NOMO-1 treated with dmso at 0.1 percent for 144 hours (cell line): ENCODE measurements around the gene RB1.

Experiments used
- DNase-seq: peaks from one replicate; lab custom pipeline; 2025; ENCODE audit not compliant: unreplicated experiment; lab: John Stamatoyannopoulos, UW

The RB1 gene

GRCh38 chr13:48492470-48493065 is 189.0 kb downstream of the RB1 start:
- DNase-seq = peak; percentile 95

DNA sequence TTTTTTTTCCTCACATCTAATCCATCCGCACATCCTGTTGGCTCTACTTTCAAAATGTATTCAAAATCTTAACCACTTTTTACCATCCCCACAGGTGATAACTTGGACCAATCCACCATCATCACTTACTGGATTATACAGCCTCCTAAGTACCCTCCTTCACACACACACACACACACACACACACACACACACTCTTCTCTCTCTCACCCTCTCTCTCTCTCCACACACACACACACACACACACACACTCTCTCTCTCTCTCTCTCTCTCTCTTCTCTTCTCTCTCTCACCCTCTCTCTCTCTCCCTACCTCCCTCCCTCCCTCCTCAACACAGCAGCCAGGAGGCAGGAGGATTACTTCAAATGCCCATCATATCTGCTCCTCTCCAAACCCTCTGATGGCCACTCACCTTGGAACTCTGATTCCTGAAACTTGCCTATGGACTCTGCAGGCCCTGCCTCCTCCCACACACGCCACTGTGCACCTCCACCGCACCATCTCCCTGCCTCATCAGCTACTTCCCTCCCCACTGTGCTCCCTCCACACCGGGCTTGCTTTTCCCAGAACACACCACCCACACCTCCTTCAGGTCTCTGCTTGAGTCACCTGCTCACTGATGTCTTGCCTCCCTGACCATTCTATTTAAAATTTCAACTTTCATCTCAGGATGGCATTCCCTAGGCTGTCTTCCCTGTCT is 189.7 kb downstream of the RB1 start:
- no peak for DNase-seq

GRCh38 chr13:48493851-48494250 is 190.3 kb downstream of the RB1 start:
- no peak for DNase-seq

GRCh38 chr13:48494874-48495273 is 191.3 kb downstream of the RB1 start:
- no peak for DNase-seq

DNA sequence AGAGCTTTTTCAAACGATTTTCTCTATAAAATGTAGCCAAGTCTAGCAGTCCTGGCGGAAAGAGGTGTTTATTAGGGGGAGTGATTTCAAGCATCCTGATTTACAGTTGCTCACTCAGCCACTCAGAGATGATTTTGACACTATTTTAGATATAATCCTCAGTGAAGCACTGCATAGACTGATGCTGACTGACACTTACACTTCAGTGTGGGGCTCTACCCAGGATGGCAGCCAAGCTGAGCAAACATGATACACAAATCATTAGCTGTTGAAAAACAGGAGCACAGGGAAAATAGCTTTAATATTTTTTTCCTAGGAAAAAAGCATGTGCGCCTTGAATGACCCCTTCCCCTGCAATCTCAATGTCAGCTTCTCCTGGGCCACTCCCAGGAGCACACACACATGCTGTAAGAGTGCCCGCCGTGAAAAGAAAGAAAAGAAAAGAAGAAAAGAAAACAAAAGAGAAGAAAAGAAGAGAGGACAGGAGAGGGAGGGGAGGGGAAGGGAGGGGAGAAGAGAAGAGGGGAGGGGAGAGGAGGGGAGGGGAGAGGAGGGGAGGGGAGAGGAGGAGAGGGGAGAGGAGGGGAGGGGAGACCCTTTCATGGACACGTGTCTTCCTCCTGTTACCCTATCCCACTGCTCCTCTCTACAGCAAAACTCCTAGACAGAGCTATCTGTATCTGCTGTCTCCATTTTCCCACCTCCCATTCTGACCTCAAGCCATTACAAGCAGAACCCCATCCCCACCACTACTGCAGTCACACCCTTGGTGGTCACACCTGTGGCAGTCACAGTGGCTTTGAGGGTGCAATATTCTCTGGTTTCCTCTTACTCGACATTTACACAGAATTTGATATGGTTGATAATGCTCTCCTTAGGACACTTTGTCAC is 193.0 kb downstream of the RB1 start:
- no peak for DNase-seq

DNA sequence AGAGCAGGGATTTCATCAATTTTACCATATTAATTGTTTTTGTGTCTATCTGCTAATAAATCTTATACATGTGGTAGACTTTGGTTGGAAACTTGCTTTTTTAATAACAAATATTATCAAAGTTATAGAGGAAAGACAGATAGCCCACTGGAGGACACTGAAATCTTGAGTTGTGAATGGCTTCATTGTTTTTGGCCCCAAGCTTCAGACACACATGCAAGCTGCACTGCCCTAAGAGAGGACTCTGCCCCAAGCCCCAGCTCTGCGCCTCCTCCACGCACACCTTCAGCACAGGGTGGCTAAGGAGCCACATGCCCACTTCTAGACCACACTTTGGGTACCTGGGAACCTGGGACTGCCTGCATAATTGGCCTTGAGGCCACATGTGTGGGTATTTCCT is 194.1 kb downstream of the RB1 start:
- no peak for DNase-seq

GRCh38 chr13:48500652-48501197 is 197.2 kb downstream of the RB1 start:
- peak; percentile 73 for DNase-seq

GRCh38 chr13:48501705-48502104 is 198.2 kb downstream of the RB1 start:
- DNase-seq = no peak

DNA sequence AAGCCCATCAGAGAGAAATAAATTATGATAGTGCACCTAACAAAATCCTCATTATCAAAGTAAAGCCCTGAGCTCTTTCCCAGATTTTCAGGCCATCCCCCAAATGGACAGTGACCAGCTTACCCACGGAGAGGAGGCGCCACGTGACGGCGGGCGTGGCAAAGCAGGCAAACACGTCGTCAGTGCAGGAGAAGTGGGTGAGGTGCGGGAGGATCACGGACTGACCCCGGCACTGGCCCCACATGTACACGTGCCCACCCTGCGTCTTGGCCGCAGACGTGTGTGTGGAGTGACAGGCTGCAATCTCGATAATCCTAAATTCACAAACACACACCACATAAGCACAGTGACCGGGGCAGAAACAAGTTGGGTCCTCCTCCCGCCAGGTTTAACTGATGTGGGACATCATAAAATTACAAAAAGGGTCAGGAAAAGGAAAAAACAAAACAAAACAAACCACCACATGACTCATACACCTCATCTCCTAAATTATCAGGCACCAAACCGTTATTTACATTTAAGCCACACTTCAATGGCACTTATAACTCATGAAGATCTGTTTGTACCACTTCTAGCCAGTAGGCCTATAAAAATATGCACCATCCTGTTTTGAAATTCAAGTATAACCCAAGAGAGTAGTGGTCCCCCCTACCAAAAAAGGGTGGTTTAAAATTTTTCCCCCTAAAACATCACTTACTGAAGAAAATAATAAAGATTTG is 199.2 kb downstream of the RB1 start:
- no peak for DNase-seq

- no peak for DNase-seq
Measured at GRCh38 chr13:48504606-48505005, 201.1 kb downstream of the RB1 start.

DNA sequence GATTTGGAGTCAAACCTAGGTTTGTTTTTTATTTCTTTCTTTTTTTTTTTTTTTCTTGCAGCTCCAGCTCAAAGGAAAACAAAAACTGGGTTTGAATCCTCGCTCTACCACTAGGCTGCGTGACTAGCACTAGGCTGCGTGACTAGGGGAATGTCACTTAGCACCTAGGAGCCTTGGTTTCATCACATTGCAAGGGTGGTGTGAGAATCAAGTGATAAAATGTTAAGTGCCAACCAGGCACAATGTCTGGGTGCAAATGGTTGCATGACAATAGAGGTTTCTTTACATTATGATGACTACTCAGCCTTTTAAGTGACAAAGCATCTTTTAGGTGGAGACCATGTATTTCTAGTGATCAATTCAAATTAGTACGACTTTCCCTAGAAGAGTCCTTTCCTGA is 201.5 kb downstream of the RB1 start:
- DNase-seq = no peak

DNA sequence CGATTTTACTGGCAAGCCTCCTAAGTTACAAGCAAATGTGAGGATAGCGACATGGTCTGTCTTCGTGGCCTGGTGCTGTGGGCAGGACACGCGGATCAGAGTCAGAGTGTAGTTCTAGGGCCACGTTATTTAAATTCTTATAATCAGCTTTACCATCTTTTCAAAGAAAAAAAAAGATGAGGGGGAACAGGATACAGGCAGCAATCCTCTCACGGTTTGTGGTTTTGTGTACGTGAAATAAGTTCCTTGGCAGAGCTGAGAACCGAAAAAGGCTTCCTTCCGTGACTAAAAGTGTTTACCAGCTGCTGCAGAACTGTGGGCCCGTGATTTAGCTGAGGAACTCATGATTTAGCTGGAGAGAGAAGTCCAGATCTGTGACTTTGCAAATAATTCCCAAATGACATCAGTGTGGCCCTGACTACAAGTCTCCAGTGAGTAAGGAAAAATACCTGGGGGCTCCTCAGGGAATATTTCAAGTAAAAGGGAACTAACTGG is 202.1 kb downstream of the RB1 start:
- DNase-seq = peak; percentile 89

- no peak for DNase-seq
Measured at GRCh38 chr13:48506092-48506701, 202.6 kb downstream of the RB1 start.

DNA sequence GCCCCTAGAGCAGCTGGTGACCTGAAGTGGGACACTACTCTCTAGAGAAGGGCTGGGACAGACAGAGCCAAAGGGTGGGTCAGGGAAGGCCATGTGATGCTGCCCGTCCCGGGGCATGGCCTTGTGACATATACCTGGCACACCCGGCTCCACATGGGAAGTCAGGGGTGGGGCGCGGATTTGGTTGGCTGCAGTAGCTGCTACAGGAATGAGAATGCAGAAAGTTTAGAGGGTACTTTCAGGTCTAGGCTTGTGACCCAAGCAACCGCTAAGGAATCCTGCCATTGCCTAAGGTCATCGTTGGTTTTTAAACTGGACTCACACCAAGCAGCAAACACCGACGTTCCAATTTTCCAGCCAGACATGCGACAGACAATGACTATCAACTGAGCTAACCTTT is 203.5 kb downstream of the RB1 start:
- DNase-seq = no peak

DNA sequence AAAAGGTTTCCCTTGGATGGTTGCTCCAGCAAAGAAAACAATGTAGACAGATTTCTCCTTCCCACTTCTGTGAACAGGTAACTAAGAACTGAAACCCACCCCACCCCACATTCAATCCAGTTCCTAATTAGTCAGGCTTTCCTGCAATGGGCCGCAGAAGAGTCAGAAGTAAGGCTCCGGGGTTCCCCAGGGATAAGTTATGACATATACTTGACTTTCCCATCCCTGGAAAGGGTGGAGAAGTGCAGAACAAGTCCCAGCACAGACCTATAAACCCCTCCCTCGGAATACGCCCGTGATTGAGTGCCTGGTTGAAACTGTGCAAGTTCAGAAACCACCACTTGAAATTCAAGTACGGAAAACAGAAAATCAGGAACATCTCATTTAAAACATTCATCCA is 204.5 kb downstream of the RB1 start:
- DNase-seq = no peak

DNA sequence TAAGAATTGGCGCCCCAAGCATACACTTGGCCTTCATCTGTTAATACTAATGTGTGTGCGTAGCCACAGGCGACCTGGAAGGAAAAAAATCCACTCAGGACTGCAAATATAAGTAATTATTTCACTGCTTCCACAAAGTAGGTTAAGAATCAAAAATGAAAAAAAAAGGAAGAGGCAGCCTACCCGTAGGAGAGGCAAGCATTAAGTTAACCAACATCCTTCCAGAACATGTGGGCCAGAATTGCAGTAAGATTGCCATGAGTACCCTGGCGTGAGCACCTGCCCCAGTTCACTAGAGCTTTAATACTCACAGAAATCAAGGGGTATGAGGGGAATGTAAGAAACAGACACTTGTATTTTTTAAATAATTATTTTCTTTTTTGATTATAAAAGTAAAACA is 207.1 kb downstream of the RB1 start:
- DNase-seq = no peak

DNA sequence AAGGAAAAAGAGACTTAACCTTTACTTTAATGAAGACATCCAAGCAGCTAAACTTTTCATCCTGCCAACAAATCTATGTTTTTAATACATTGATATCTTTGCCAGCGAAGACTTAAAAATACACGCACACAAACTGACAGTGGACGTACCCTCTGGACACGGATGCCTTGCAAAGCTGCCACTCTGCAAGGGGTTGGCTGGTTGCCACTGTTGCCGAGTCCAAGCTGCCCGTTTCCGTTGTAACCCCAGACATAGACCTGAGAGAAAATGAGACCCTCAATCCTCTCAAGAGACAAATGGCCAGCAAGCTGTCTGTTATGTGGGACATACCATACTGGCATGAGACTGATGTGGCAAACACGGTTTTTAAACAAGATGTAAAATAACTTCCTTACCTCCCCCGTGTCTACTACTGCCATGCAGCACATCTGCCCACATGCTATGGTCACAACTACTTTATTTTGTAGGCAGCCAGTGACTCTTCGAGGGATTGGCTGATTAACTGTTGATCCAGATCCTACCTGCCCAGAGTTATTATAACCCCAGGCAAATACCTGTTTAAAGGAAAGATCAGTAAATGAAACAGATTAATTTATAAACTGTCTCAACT is 208.2 kb downstream of the RB1 start:
- no peak for DNase-seq

DNA sequence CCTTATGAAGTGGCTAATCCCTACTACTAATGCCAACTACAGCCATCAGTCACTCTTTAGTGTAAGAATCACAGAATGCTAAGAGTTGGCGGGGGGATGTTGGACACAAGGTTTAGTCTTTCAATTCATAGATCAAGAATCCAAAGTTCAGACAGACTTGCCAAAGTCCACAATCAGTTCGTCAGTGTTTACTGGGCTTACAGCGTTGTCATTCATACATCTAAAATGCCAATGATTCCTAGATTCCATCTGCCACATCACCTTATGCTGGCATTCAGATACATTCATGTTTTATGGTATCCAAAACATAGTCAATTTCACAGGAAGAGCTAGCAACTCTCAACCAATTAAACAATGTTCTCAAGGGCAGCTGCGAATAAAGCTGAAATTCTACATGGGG is 211.2 kb downstream of the RB1 start:
- no peak for DNase-seq

DNA sequence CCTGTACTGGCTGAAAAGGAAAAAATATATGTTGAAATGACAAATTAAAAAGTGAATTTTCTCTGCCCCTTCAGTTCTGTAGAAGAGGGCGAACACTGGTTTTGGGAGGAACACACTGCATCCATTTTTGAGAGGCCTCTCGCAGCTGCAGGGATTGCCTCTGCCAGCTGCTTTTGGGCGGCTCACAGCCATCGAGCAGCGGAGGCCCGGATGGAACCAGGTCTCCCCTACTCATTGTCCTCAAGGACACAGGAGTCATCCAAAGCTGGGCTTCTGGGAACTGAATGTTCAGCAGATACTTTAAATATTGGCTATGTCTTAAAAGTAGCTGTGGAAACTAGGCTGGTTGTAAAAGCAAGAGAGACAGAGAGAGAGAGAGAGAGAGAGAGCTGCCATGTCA is 212.2 kb downstream of the RB1 start:
- DNase-seq = no peak

DNA sequence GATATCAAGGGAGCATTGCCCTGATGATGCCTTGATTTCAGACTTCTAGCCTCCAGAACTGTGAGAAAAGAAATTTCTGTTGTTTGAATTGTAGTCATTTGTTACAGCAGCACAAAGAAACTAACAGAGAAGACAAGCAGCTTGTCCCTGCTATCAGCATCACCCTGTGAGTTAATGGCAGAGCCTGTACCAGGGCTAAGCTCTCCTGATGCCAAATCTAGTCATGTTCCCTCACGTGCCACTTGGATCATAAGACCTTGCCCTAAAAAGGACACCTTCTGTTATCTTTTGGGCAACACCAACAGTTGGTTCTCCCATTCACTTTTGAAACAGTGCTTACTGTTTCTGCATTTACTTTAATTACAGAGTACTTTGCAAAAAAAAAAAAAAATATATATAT is 214.5 kb downstream of the RB1 start:
- no peak for DNase-seq
